Neural cell (in vitro differentiated cells): ENCODE measurements around the gene INPP5A. TPM values are rescaled to one million over a fixed set of nuclear protein-coding genes. Genes with fewer than 3 reads are reported as not detected.
"Not testable (repeated sequence)": the region's sequence is repeated elsewhere in the genome, so short reads cannot be mapped to it uniquely, and the experiment has no call there.

Experiments
- H2AFZ ChIP-seq: fragments of 200-600, 300-800 bp; sonication (generic), shearing (Covaris generic); 2 replicates; pipeline ENCODE4 v1.6.0; 2014; ENCODE audit warnings: low read depth, mild to moderate bottlenecking, antibody characterized with exemption, low read length, moderate library complexity
- H3F3A ChIP-seq: fragments of 200-600 bp; shearing (Covaris generic); 2 replicates; pipeline ENCODE4 v1.6.1; 2016; ENCODE audit warnings: mild to moderate bottlenecking, moderate library complexity, mixed read lengths, antibody characterized with exemption, low read length; ENCODE audit not compliant: insufficient read depth, poor library complexity, severe bottlenecking
- H3K27ac ChIP-seq: fragments of 200-600, 300-800 bp; sonication (generic), shearing (Covaris generic); 2 replicates; pipeline ENCODE4 v1.5.1; 2014; ENCODE audit warnings: mild to moderate bottlenecking, low read length, moderate library complexity
- H3K27me3 ChIP-seq: fragments of 300-800, 200-600 bp; sonication (generic), shearing (Covaris generic); 2 replicates; pipeline ENCODE4 v1.6.0; 2014; ENCODE audit warnings: mild to moderate bottlenecking, low read depth, low read length, moderate library complexity; ENCODE audit not compliant: insufficient read depth
- H3K36me3 ChIP-seq: fragments of 300-800, 200-600 bp; sonication (generic), shearing (Covaris generic); 2 replicates; pipeline ENCODE4 v1.5.1; 2014; ENCODE audit warnings: mild to moderate bottlenecking, antibody characterized with exemption, low read length, moderate library complexity; ENCODE audit not compliant: insufficient read depth
- H3K4me2 ChIP-seq: fragments of 300-800, 200-600 bp; sonication (generic), shearing (Covaris generic); 2 replicates; pipeline ENCODE4 v1.6.0; 2014; ENCODE audit warnings: mild to moderate bottlenecking, low read length
- H3K4me3 ChIP-seq: fragments of 300-800, 200-600 bp; sonication (generic), shearing (Covaris generic); 2 replicates; pipeline ENCODE4 v1.5.1; 2014; ENCODE audit warnings: mild to moderate bottlenecking, low read length, moderate library complexity
- H3K79me2 ChIP-seq: fragments of 200-600 bp; shearing (Covaris generic); replicated peaks from 2 replicates; pipeline ENCODE4 v1.6.0; 2014; ENCODE audit warnings: mild to moderate bottlenecking, low read length, moderate library complexity; ENCODE audit not compliant: insufficient read depth
- H3K9ac ChIP-seq: fragments of 300-800, 200-600 bp; sonication (generic), shearing (Covaris generic); 2 replicates; pipeline ENCODE4 v1.6.1; 2016; ENCODE audit warnings: mild to moderate bottlenecking, low read length, mixed read lengths
- H3K9me2 ChIP-seq: fragments of 200-600 bp; shearing (Covaris generic); 2 replicates; pipeline ENCODE4 v1.6.1; 2016; ENCODE audit warnings: mild to moderate bottlenecking, low read length, mixed read lengths; ENCODE audit not compliant: insufficient read depth
- H3K9me3 ChIP-seq: fragments of 200-600, 300-800 bp; sonication (generic), shearing (Covaris generic); 2 replicates; pipeline ENCODE4 v1.6.1; 2016; ENCODE audit warnings: mild to moderate bottlenecking, mixed run types, low read length, moderate library complexity, mixed read lengths
- H4K20me1 ChIP-seq: fragments of 200-600 bp; shearing (Covaris generic); 2 replicates; pipeline ENCODE4 v1.6.1; 2016; ENCODE audit warnings: mild to moderate bottlenecking, mixed run types; ENCODE audit not compliant: insufficient read depth
- CTCF ChIP-seq: fragments of 450-650 bp; IDR thresholded peaks from 2 replicates; pipeline ENCODE4 v1.5.1; 2014; ENCODE audit warnings: antibody characterized with exemption, mild to moderate bottlenecking, moderate library complexity; ENCODE audit not compliant: poor library complexity, severe bottlenecking
- EP300 ChIP-seq: fragments of 450-650 bp; conservative IDR thresholded peaks from 2 replicates; pipeline ENCODE4 v1.6.1; 2014; ENCODE audit warnings: antibody characterized with exemption, mild to moderate bottlenecking, moderate library complexity; ENCODE audit not compliant: poor library complexity, severe bottlenecking
- EZH2 ChIP-seq: fragments of 200-600, 300-800 bp; shearing (Covaris generic), sonication (generic); IDR thresholded peaks from 2 replicates; pipeline ENCODE4 v1.6.1; 2014; ENCODE audit warnings: antibody characterized with exemption, low read length, borderline replicate concordance, mild to moderate bottlenecking; ENCODE audit not compliant: insufficient read depth, poor library complexity, severe bottlenecking
- MXI1 ChIP-seq: fragments of 450-650 bp; conservative IDR thresholded peaks from 2 replicates; pipeline ENCODE4 v1.6.1; 2014; ENCODE audit warnings: antibody characterized with exemption, mild to moderate bottlenecking; ENCODE audit not compliant: poor library complexity, severe bottlenecking
- POLR2AphosphoS5 ChIP-seq: IDR thresholded peaks from 2 replicates; pipeline ENCODE4 v1.6.1; 2012
- RAD21 ChIP-seq: fragments of 450-650 bp; conservative IDR thresholded peaks from 2 replicates; pipeline ENCODE4 v1.6.1; 2014; ENCODE audit warnings: antibody characterized with exemption, mild to moderate bottlenecking, moderate library complexity
- REST ChIP-seq: IDR thresholded peaks from 2 replicates; pipeline ENCODE4 v1.6.1; 2012; ENCODE audit warnings: borderline replicate concordance
- SMC3 ChIP-seq: fragments of 450-650 bp; conservative IDR thresholded peaks from 2 replicates; pipeline ENCODE4 v1.6.1; 2014; ENCODE audit warnings: antibody characterized with exemption, mild to moderate bottlenecking, moderate library complexity; ENCODE audit not compliant: poor library complexity
- TAF1 ChIP-seq: IDR thresholded peaks from 2 replicates; pipeline ENCODE4 v1.6.1; 2012; ENCODE audit warnings: low read depth
- polyA plus RNA-seq: library from polyadenylated mRNA; depleted of rRNA; stranded (reverse); fragments of >200 nt; gene quantifications from 2 replicates; pipeline ENCODE4 v1.2.3, GENCODE V29; 2014

The INPP5A gene
- polyA plus RNA-seq, 1 donor from 2014 or later: 48.8 TPM

- TF ChIP-seq EZH2 (no peak), MXI1 (no peak)
Observed at GRCh38 chr10:132550366-132551092, 12.9 kb downstream of the INPP5A start (continued).

GRCh38 chr10:132551093-132551807 is 13.7 kb downstream of the INPP5A start:
- Histone ChIP-seq H3K27me3 (no peaks in the 10 kb centered on the region), H3K9me3 (no peaks in the 10 kb centered on the region), H3K9ac (no peak overlapping the region), H3F3A (no peaks in the 10 kb centered on the region), H3K4me2 (no peak overlapping the region), H3K27ac (no peak overlapping the region), H2AFZ (no peak overlapping the region), H3K36me3 (no peaks in the 10 kb centered on the region), H3K79me2 (peaks cover 2% of the 10 kb centered on the region), H3K4me3 (no peak overlapping the region), H3K9me2 (no peaks in the 10 kb centered on the region), H4K20me1 (no peaks in the 10 kb centered on the region)
- TF ChIP-seq EP300 (no peak), TAF1 (no peak), EZH2 (no peak), SMC3 (no peak), CTCF (no peak)

- no peak overlapping the region for H3K9ac ChIP-seq
- no peak for TF ChIP-seq POLR2AphosphoS5
- TF ChIP-seq EZH2: no peak
- TF ChIP-seq SMC3: no peak
- TF ChIP-seq RAD21: no peak
- no peak for TF ChIP-seq REST
- TF ChIP-seq EP300: no peak
- no peak for TF ChIP-seq MXI1
- TF ChIP-seq CTCF: no peak
- TF ChIP-seq TAF1: no peak
- H3K9me3 ChIP-seq: no peaks in the 10 kb centered on the region
- no peaks in the 10 kb centered on the region for H3K27me3 ChIP-seq
- no peaks in the 10 kb centered on the region for H3K79me2 ChIP-seq
- no peaks in the 10 kb centered on the region for H3K36me3 ChIP-seq
- H4K20me1 ChIP-seq: no peaks in the 10 kb centered on the region
- H3K9me2 ChIP-seq: no peaks in the 10 kb centered on the region
- H2AFZ ChIP-seq: no peak overlapping the region
- H3F3A ChIP-seq: no peaks in the 10 kb centered on the region
- no peak overlapping the region for H3K27ac ChIP-seq
- no peak overlapping the region for H3K4me2 ChIP-seq
- H3K4me3 ChIP-seq: no peak overlapping the region
Observed at GRCh38 chr10:132551808-132552130, 14.2 kb downstream of the INPP5A start.

GRCh38 chr10:132552635-132553034 is 15.0 kb downstream of the INPP5A start:
- H3K79me2 ChIP-seq, H3K27me3 ChIP-seq, H4K20me1 ChIP-seq: not testable (repeated sequence)

More at GRCh38 chr10:132552635-132553034, 15.0 kb downstream of the INPP5A start:
- not testable (repeated sequence) for H3K4me2 ChIP-seq, H2AFZ ChIP-seq, H3K9me2 ChIP-seq, H3F3A ChIP-seq, H3K36me3 ChIP-seq, H3K9ac ChIP-seq, H3K9me3 ChIP-seq, H3K4me3 ChIP-seq, H3K27ac ChIP-seq
